A549 (cell line): ENCODE data around the gene JAKMIP1.

Experiments used
- BHLHE40 ChIP-seq: IDR thresholded peaks from 2 replicates; pipeline ENCODE4 v1.6.1; 2012; ENCODE audit warnings: low read depth, low read length, inconsistent platforms
- EHF ChIP-seq: fragments of 250-450 bp; sonication (Bioruptor Pico); IDR thresholded peaks from 2 replicates; pipeline ENCODE4 v1.5.0; 2020; ENCODE audit warnings: mild to moderate bottlenecking
- EP300 ChIP-seq, 2 experiments: fragments of >200 bp; sonication (Bioruptor Twin); formaldehyde crosslinking; IDR thresholded peaks; 2 replicates in 1 of 2; 3 replicates in 1 of 2; pipeline ENCODE4 v1.6.1; 2016 to 2017
- ESRRA ChIP-seq: fragments of 150-350 bp; IDR thresholded peaks from 2 replicates; pipeline ENCODE4 v1.6.1; 2014; ENCODE audit warnings: mild to moderate bottlenecking, low read length, borderline replicate concordance
- NR3C1 ChIP-seq: fragments of >200 bp; sonication (Bioruptor Twin); formaldehyde crosslinking; IDR thresholded peaks from 3 replicates; pipeline ENCODE4 v1.6.1; 2017
- POLR2A ChIP-seq: IDR thresholded peaks from 2 replicates; pipeline ENCODE4 v1.6.1; 2012; ENCODE audit warnings: mild to moderate bottlenecking, low read length
- RAD21 ChIP-seq, 2 experiments: fragments of >200 bp in 1 of 2; sonication (Bioruptor Twin) in 1 of 2; formaldehyde crosslinking in 1 of 2; IDR thresholded peaks in 1 of 2; conservative IDR thresholded peaks in 1 of 2; 2 replicates in 1 of 2; 3 replicates in 1 of 2; pipeline ENCODE4 v1.6.1; 2012 to 2018; ENCODE audit warnings: inconsistent platforms in 1 of 2
- REST ChIP-seq: fragments of 200-600 bp; sonication (generic); IDR thresholded peaks from 2 replicates; pipeline ENCODE4 v1.6.1; 2016; ENCODE audit warnings: antibody characterized with exemption, mild to moderate bottlenecking, moderate library complexity
- SMC3 ChIP-seq: fragments of >200 bp; sonication (Bioruptor Twin); formaldehyde crosslinking; IDR thresholded peaks from 3 replicates; pipeline ENCODE4 v1.6.1; 2018; ENCODE audit warnings: inconsistent platforms
- TF ChIP-seq, protein P1 (sequence below): fragments of >200 bp; sonication (Bioruptor Twin); formaldehyde crosslinking; IDR thresholded peaks from 3 replicates; pipeline ENCODE4 v1.5.1; 2016
- TF ChIP-seq, protein P2 (sequence below): fragments of >200 bp; sonication (Bioruptor Twin); formaldehyde crosslinking; IDR thresholded peaks from 3 replicates; pipeline ENCODE4 v1.6.1; 2016

DNA sequence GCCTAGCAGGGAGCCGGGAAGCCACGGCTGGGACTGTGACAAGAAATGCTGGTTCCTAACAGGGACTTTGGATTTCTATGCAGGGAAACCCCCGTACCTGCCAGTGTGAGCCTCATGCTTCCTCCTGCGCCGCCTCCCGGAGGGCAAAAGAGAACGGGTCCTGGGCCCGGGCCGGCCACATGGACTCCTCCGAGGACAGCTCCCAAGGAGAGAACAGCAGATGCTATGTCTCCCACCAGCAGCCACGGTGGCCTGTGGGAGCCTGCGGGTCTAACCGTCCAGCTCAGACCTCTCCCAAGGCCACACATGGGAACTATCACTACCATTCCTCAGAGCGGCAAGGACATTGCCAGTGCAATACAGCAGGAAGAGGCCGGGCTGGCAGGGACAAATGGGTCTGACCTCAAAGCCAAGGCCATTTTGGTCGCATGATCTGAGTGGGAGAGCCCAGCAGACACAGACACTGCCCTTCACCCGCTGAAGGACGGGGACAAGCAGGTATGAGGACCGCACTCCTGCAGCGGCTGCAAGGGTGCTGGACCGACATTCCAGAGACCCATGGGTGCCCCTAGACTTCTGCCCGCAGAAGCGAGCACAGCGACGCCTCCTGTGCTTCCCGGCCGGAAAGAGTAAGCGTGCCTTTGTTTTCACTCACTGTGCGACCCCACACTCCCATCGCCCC lies 177.6 kb downstream of the JAKMIP1 start:
- TF ChIP-seq, protein P1, sequence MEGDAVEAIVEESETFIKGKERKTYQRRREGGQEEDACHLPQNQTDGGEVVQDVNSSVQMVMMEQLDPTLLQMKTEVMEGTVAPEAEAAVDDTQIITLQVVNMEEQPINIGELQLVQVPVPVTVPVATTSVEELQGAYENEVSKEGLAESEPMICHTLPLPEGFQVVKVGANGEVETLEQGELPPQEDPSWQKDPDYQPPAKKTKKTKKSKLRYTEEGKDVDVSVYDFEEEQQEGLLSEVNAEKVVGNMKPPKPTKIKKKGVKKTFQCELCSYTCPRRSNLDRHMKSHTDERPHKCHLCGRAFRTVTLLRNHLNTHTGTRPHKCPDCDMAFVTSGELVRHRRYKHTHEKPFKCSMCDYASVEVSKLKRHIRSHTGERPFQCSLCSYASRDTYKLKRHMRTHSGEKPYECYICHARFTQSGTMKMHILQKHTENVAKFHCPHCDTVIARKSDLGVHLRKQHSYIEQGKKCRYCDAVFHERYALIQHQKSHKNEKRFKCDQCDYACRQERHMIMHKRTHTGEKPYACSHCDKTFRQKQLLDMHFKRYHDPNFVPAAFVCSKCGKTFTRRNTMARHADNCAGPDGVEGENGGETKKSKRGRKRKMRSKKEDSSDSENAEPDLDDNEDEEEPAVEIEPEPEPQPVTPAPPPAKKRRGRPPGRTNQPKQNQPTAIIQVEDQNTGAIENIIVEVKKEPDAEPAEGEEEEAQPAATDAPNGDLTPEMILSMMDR = no peak
- TF ChIP-seq POLR2A (no peak), NR3C1 (no peak), EP300 (IDR thresholded peaks at IDR 0.05) (no peak), ESRRA (no peak), EHF (no peak), SMC3 (no peak), BHLHE40 (no peak), RAD21 (conservative IDR thresholded peaks at IDR 0.05 in 1 of 2, IDR thresholded peaks at IDR 0.05 in 1 of 2) (no peak), REST (no peak)
- TF ChIP-seq, protein P2, sequence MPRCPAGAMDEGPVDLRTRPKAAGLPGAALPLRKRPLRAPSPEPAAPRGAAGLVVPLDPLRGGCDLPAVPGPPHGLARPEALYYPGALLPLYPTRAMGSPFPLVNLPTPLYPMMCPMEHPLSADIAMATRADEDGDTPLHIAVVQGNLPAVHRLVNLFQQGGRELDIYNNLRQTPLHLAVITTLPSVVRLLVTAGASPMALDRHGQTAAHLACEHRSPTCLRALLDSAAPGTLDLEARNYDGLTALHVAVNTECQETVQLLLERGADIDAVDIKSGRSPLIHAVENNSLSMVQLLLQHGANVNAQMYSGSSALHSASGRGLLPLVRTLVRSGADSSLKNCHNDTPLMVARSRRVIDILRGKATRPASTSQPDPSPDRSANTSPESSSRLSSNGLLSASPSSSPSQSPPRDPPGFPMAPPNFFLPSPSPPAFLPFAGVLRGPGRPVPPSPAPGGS = no peak
